CD4-positive, alpha-beta T cell treated with Interleukin-17A for 4 hours (primary cell): ENCODE results near the gene KCNH8.
A peak's percentile ranks its signal among the peaks of the same experiment; 100 is the strongest.
"Not testable (repeated sequence)": the region's sequence is repeated elsewhere in the genome, so short reads cannot be mapped to it uniquely, and the experiment has no call there.

Experiments
- DNase-seq: peaks from one replicate; pipeline ENCODE4 v3.0.0-alpha.2; 2020; ENCODE audit warnings: mixed read lengths

KCNH8 gene

GRCh38 chr3:19147905-19148767 lies at the start of gene KCNH8:
TSS of gene KCNH8 (plus strand) at chr3:19148510. CDS start at chr3:19148720, 210 bp downstream.
- peak; percentile 4 for DNase-seq

- not testable (repeated sequence) for DNase-seq
These were observed 45.5 kb upstream of the KCNH8 start for GRCh38 chr3:19102654-19103290.

- DNase-seq, result no peak
These were observed 44.8 kb upstream of the KCNH8 start for GRCh38 chr3:19103510-19103909.

- no peak for DNase-seq
These were observed 43.9 kb upstream of the KCNH8 start for GRCh38 chr3:19104459-19104858.

- no peak for DNase-seq
These were observed 42.5 kb upstream of the KCNH8 start for GRCh38 chr3:19105826-19106225.

GRCh38 chr3:19106307-19106706 lies 42.0 kb upstream of the KCNH8 start:
- DNase-seq, result no peak

GRCh38 chr3:19107719-19108118 lies 40.6 kb upstream of the KCNH8 start:
- DNase-seq, result no peak

- DNase-seq, result no peak
These were observed 37.9 kb upstream of the KCNH8 start for GRCh38 chr3:19110335-19110895.

GRCh38 chr3:19114461-19114860 lies 33.8 kb upstream of the KCNH8 start:
- DNase-seq, result no peak

- no peak for DNase-seq
These were observed 32.1 kb upstream of the KCNH8 start for GRCh38 chr3:19116239-19116638.

- DNase-seq, result no peak
These were observed 23.6 kb upstream of the KCNH8 start for GRCh38 chr3:19124752-19125151.

GRCh38 chr3:19139863-19140262 lies 8.4 kb upstream of the KCNH8 start:
- no peak for DNase-seq

- peak; percentile 49 for DNase-seq
These were observed 1.3 kb upstream of the KCNH8 start for GRCh38 chr3:19146685-19147650.

- DNase-seq, result no peak
These were observed 420 bp downstream of the KCNH8 start for GRCh38 chr3:19148768-19149091.

- DNase-seq, result peak; percentile 15
These were observed 1.1 kb downstream of the KCNH8 start for GRCh38 chr3:19149368-19149767.

GRCh38 chr3:19151171-19151570 lies 2.9 kb downstream of the KCNH8 start:
- DNase-seq, result no peak

GRCh38 chr3:19154693-19155250 lies 6.5 kb downstream of the KCNH8 start:
- no peak for DNase-seq

GRCh38 chr3:19155375-19155774 lies 7.1 kb downstream of the KCNH8 start:
- DNase-seq, result no peak

- DNase-seq, result no peak
These were observed 11.8 kb downstream of the KCNH8 start for GRCh38 chr3:19159966-19160635.

- DNase-seq, result no peak
These were observed 17.3 kb downstream of the KCNH8 start for GRCh38 chr3:19165654-19166053.

- no peak for DNase-seq
These were observed 23.5 kb downstream of the KCNH8 start for GRCh38 chr3:19171794-19172193.

- DNase-seq, result no peak
These were observed 25.6 kb downstream of the KCNH8 start for GRCh38 chr3:19173945-19174344.
